ENCODE data around the gene MBD6.
"Not testable (repeated sequence)": the region's sequence is repeated elsewhere in the genome, so short reads cannot be mapped to it uniquely, and the experiment has no call there.

The MBD6 gene

GRCh38 chr12:57515934-57516541, 6.6 kb upstream of the MBD6 start:
- no peak for DNase-seq (ENCODE audit: low spot score)

DNA sequence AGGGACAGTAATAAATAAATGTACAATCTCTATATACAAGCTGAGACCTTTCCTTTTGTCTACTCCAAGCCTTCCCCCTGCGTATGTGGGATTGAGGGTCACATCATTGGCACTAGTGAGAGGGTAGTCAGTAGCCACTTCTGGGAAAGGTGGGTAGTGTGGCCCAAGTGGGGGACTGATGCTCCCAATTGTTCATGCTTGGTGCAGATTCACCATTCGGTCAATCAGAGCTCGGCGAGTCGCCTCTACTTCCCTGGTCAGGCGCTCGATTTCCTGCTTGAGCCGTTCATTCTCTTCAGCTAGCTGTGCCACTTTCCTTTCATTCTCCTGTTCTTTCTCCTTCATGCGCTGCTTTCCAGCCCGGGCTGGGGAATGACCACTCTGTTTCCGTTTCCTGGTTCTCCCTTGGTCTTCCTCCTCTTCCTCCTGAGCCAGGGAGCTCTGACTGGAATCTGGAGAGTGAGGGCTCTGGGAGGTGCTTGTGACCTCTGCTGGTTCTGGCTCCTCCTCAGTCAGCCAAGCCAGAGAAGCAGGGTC, 5.9 kb upstream of the MBD6 start:
- DNase-seq (ENCODE audit: low spot score) = no peak

DNA sequence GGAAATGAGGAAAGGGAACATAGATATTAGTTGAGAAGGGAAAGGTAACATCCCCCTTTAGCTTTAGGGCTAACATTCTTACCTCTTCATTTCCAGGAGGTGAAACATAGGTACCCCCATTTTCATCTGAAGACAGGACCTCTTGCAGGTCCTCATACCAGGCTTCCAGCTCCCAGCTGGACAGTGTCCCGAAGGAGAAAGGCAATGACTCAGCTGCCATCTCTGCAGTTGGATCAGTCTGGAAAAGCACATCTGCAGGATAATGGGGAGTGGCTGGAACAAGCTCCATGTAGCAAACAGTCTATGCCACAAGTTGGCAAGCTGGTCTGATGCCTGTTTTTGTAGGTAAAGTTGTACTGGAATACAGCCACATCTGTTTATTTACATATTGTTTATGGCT, 5.4 kb upstream of the MBD6 start:
- DNase-seq (ENCODE audit: low spot score) = peak; percentile 39

DNA sequence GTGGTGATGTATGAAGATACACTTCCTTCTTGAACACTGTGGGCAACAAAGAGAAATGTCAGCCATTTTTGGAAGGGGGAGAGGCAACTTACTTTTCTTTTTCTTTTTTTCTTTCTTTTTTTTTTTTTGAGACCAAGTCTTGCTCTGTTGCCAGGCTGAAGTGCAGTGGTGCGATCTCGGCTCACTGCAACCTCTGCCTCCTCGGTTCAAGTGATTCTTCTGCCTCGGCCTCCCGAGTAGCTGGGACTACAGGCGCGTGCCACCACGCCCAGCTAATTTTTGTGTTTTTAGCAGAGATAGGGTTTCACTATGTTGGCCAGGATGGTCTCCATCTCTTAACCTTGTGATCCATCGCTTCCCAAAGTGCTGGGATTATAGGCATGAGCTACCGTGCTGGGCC, 4.9 kb upstream of the MBD6 start:
- DNase-seq (ENCODE audit: low spot score) = not testable (repeated sequence)

DNA sequence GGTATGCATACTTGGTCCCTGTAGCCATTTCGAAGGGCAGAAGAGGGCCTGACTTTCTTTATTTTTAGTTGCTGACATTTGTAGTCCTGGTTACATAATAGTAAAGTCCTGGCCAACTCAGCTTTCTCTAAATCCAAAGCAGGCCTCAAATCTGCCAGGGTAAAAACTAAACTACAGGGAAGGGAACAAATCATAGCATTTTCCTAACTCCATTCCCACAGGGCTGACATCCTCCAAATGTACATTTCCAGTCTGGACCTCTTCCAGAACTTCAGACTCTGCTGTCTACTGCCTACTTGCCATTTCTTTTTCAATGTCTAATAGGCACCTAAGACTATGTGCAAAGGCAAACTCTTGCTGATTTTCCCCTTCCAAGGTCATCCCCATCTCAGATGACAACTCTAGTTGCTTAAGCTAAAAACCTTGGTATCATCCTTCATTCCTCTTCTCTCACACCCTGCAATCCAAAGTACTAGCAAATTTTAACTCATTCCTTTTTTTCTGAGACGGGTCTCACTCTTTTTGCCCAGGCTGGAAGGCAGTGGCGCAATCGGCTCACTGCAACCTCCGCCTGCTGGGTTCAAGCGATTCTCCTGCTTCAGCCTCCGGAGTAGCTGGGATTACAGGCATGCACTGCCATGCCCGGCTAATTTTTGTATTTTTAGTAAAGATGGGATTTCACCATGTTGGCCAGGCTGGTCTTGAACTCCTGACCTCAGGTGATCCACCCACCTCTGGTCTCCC, 4.3 kb upstream of the MBD6 start:
- DNase-seq (ENCODE audit: low spot score) = no peak

DNA sequence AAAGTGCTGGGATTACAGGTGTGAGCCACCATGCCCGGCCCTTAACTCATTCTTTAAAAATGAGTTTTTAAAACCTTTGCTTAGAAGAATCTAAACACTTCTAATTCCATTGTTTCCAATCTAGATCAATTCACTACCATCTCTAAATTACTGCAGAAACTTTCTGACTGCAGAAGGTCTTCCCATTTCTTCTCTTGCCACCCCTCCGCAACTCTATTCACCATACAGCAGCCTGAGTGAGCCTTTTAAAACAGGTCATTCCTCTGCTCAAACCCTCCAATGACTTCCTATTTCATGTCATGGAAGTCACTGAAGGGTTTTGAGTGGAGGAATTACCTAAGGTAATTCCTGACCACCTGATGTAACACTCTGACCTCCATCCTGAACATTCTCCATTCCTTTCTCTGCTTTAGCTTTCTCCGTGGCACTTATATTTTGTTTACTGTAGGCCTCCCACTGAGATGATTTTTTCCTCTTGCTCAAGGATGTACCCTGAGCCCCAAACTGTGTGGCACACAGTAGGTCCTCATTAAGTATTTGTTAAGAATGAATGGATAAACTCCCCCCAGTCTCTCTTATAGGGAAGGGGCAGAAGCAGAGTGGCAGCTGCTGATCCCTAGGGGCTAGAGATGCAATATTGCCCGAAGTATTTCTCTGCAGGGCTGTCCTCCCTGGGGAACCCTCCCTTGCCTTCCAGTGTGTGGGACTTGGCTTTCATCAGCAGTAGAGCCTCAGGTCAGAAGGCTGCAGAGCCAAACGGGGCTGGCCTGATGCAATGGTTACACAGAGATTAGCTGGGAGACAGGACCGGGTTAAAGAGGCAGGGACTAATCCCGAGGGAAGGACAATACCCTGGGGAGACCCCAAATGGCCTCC, 3.5 kb upstream of the MBD6 start:
- DNase-seq (ENCODE audit: low spot score) = peak; percentile 36

- DNase-seq (ENCODE audit: low spot score) = peak; percentile 55
These were observed 2.9 kb upstream of the MBD6 start for GRCh38 chr12:57519796-57520052.

DNA sequence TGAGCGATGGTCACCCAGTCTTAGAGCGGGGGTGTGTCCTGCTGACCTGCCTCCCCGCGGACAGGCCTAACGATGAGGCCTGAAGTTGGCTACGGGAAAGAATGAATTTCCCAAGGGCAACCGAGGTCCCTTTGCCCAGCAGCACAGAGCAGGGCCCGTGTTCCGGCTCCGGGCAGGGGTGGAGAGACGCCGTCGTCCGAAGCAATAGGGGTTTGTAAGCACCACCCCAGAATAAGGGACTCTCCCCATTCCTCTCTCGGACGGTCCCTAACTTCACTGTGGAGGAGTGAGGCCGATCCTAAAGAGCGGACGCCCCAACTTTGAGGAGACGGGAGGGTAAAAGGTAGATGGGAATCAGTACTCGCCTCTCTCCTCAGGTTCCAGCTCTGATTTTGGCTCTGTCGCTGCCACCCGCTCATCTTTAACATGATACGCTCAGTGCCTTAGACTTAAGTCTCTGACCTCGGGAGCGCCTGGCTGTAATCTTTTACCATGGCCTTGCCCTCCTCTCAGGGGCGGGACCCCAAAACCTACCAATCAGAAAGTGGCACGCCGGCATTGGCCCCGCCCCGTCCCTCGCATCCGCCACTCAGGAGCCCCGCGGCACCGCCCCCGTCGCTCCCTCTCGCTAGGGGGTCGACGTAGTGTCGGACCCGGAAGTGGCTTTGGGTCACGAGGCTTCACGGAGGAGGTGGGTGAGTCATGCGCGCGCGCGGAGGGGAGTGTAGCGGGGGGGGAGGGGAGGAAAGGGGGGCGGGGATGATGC, 2.4 kb upstream of the MBD6 start, which contains the start of gene DDIT3:
TSS of gene DDIT3 (minus strand) at position 462 of the 766 bp plus-strand sequence. CDS start 3,108 bp downstream, outside the sequence.
- DNase-seq (ENCODE audit: low spot score) = peak; percentile 97

DNA sequence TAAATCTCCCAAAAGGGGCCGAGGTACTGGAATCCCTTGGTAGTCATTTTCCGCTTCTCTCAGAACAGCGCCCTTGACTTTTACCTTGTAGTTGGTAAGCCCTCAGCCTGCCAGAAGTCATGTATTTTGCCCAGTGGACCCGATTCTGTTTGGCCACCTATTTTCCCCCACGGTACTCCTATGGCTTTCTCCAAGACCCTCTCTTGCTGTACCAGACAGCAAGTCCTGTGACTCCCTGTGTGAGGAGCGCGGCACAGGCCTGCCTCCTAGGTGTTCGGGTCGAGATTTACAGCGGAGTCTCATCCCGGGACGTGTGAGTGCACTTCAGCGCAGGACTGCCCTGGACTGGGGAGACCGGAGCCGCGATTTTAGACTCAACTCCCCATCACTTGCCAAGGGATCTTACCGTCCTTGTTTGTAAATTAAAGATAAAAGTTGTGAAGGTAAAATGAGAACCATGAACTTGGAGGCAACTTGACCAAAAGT, 1.1 kb upstream of the MBD6 start:
- no peak for DNase-seq (ENCODE audit: low spot score)

GRCh38 chr12:57522887-57523705, 472 bp downstream of the MBD6 start:
- no peak for DNase-seq (ENCODE audit: low spot score)

DNA sequence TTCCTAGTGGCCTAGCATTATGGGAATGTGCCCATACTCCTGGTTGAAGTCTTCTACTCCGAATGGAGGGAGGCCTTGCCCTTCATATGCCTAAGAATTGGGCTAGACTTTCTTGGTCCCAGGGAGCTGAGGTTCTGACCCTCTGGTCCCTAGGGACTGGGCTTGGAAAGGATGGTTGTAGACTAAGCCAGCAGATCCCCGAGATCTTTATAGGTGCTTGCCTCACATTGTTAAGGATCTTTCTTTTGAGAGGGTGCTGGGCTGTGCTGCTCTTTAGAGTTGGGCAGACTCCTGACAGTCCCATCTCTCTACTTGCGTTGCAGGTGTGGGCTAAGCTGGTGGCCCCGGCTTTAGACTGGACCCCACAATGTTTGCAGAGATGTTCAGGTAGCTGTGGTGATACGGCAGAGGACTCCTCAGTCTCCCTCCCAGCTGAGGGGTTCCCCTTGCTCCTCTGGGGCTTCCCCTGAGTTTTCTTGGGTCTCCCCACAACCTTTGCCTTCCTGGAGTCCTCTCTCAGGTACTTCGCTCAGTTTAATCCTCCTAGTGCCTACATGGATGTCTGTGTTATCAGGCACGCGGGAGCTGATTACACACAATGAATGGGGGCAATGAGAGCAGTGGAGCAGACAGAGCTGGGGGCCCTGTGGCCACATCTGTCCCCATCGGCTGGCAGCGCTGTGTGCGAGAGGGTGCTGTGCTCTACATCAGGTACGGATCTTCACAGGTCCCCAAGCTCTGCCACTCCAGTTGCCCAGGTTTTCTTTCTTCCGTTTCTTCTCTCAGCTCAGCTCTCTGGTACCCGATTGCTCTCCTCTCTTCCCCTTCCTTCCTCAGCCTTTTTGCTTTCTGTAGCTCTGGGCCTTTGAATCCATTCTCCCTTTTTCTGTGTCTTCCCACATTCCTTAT, 1.3 kb downstream of the MBD6 start:
- no peak for DNase-seq (ENCODE audit: low spot score)

DNA sequence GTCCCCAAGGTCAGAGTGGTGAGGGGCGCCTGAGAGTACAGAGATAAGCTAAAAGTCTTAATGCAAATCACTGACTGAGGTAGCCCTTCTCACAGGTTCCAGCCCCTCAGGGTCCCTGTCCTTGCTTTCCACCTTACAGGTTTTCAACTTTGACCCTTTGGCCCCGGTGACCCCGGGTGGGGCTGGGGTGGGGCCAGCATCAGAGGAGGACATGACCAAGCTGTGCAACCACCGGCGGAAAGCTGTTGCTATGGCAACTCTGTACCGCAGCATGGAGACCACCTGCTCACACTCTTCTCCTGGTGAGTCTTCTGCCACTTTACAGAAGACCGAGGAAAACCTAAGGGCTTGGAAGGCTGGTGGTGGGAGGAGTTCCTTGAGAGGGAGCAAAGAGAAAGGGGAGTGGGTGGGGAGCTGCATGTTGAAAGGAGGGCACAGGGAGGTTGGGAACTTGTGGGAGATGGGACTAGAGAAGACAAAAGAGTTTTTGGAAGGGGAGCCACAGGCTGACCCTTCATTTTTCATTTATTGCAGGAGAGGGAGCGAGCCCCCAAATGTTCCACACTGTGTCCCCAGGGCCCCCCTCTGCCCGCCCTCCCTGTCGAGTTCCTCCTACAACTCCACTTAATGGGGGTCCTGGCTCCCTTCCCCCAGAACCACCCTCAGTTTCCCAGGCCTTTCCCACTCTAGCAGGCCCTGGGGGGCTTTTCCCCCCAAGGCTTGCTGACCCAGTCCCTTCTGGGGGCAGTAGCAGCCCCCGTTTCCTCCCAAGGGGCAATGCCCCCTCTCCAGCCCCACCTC, 2.4 kb downstream of the MBD6 start:
- DNase-seq (ENCODE audit: low spot score) = no peak

GRCh38 chr12:57525615-57526383, 3.2 kb downstream of the MBD6 start:
- no peak for DNase-seq (ENCODE audit: low spot score)

DNA sequence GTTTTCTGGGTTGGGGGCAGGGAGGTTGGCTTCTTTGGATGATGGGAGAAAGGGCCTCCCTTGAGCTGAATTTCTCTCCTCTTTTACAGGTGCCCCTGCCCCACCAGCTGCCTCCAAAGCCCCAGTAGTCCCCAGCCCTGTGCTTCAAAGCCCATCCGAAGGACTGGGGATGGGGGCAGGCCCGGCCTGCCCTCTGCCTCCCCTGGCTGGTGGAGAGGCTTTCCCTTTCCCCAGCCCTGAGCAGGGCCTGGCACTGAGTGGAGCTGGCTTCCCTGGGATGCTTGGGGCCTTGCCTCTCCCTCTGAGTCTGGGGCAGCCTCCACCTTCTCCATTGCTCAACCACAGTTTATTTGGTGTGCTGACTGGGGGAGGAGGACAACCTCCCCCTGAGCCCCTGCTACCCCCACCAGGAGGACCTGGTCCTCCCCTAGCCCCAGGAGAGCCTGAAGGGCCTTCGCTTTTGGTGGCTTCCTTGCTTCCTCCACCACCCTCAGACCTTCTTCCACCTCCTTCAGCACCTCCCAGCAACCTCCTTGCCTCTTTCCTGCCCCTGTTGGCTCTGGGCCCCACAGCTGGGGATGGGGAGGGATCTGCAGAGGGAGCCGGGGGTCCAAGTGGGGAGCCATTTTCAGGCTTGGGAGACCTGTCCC, 4.0 kb downstream of the MBD6 start:
- no peak for DNase-seq (ENCODE audit: low spot score)

- DNase-seq (ENCODE audit: low spot score) = no peak
These were observed 4.6 kb downstream of the MBD6 start for GRCh38 chr12:57527184-57527583.

- DNase-seq (ENCODE audit: low spot score) = no peak
These were observed 5.6 kb downstream of the MBD6 start for GRCh38 chr12:57528176-57528575.

GRCh38 chr12:57528831-57529555, 6.4 kb downstream of the MBD6 start:
- no peak for DNase-seq (ENCODE audit: low spot score)

All from GM03348 (cell line).